Gastrocnemius medialis (tissue), 4 donors: Measurements from ENCODE around the gene CDC42BPA. TPM values are rescaled to one million over a fixed set of nuclear protein-coding genes. Genes with fewer than 3 reads are reported as not detected.

Experiments
- ATAC-seq, 2 donors: fragments of 150-250 bp; one replicate each; pipeline ENCODE4 v1.9.1; 2016
- DNase-seq, 2 donors: peaks; one replicate each; pipeline ENCODE4 v3.0.0-alpha.2; 2019
- H3K27ac ChIP-seq, 4 donors: fragments of 200-600 bp; sonication (generic); 1 replicate in 1 of 4; 2 replicates in 3 of 4; pipeline ENCODE4 v1.5.1; 2016 to 2018; ENCODE audit warnings: mild to moderate bottlenecking in 2 of 4, moderate library complexity in 1 of 4
- H3K27me3 ChIP-seq, 3 donors: fragments of 200-600 bp; sonication (generic) in 2 of 3; 1 replicate in 1 of 3; 2 replicates in 2 of 3; pipeline versions ENCODE4 v1.5.1 to v1.6.0; 2016 to 2019; ENCODE audit warnings: mild to moderate bottlenecking in 1 of 3, moderate library complexity in 1 of 3
- H3K36me3 ChIP-seq, 2 donors: fragments of 200-600 bp; sonication (generic) in 1 of 2; one replicate each; pipeline ENCODE4 v1.5.1; 2017 to 2018
- H3K4me1 ChIP-seq, 2 donors: fragments of 200-600 bp; sonication (generic) in 1 of 2; one replicate each; pipeline ENCODE4 v1.5.1; 2016 to 2017; ENCODE audit warnings: mild to moderate bottlenecking in 2 of 2
- H3K4me3 ChIP-seq, 4 donors: fragments of 200-600 bp; sonication (generic) in 3 of 4; 1 replicate in 1 of 4; 2 replicates in 3 of 4; pipeline ENCODE4 v1.5.1; 2016 to 2019; ENCODE audit warnings: mild to moderate bottlenecking in 2 of 4
- H3K9me3 ChIP-seq, 3 donors: fragments of 200-600 bp; sonication (generic) in 2 of 3; 1 replicate in 1 of 3; 2 replicates in 2 of 3; pipeline ENCODE4 v1.5.1; 2016 to 2019
- POLR2A ChIP-seq, 2 donors: fragments of 450-650 bp; IDR thresholded peaks; one replicate each; pipeline ENCODE4 v1.6.1; 2017; ENCODE audit warnings: antibody characterized with exemption in 2 of 2, mild to moderate bottlenecking in 2 of 2, moderate library complexity in 2 of 2
- in situ Hi-C, 4 donors: fragments of 200-750 bp; cut with MboI; loops; one replicate each; pipeline versions ENCODE4 v1.15.0 to v1.8.0; 2017; ENCODE audit warnings: low sequenced_read_pairs in 4 of 4
- intact Hi-C: fragments of 100-400 bp; cut with DNase I; formaldehyde crosslinking; loops from one replicate; pipeline ENCODE4 v1.15.1; 2023; ENCODE audit warnings: low total_unique reads
- total RNA-seq, 4 donors: library from RNA; depleted of rRNA; stranded (reverse); fragments of >200 nt; gene quantifications; one replicate each; pipeline versions ENCODE4 v1.1.0 to v1.2.3, GENCODE V29; 2016
- TF ChIP-seq, protein P1 (sequence below), 5 experiments: fragments of 450-650 bp in 3 of 5; fragments of 200-600 bp in 2 of 5; sonication (generic) in 2 of 5; IDR thresholded peaks in 4 of 5; conservative IDR thresholded peaks in 1 of 5; 1 replicate in 4 of 5; 2 replicates in 1 of 5; pipeline ENCODE4 v1.5.1; 2016 to 2019; ENCODE audit warnings: antibody characterized with exemption in 5 of 5, mild to moderate bottlenecking in 3 of 5, moderate library complexity in 3 of 5

CDC42BPA gene
- total RNA-seq, 4 donors from 2014 or later, result 13.9 to 30.6 (median 16.6) TPM

DNA sequence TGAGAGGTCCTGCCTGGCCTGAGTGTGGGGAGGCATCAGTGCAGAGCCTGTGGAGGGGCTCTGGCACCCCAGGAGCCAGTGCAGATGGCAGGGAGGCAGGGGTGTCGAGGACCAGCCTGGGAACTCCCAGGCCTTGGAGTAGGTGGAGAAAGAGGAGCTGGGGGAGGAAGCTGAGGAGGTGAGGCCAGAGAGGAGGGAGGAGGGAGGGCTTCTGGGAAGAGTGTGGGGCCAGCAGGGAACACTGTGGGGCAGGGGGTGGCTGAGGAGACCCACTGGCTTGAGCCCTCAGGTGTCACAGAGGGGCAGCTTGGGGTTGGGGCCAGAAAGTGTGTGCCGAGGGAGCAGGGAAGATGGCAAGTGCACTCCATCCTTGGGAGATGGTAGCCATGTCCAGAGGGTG lies 374.4 kb downstream of the CDC42BPA start:
- ATAC-seq (no peak), DNase-seq (no peak)
- Histone ChIP-seq H3K27ac (peak overlapping the region; percentile 98 to 99 (median 99)), H3K9me3 (no peaks in the 10 kb centered on the region), H3K36me3 (no peaks in the 10 kb centered on the region), H3K4me3 (peak overlapping the region; percentile 45 to 95 (median 88)), H3K4me1 (peaks cover 49 to 62% of the 10 kb centered on the region in 2 donors), H3K27me3 (no peaks in the 10 kb centered on the region)
- no peak for TF ChIP-seq POLR2A (IDR thresholded peaks at IDR 0.05)
- TF ChIP-seq, protein P1, sequence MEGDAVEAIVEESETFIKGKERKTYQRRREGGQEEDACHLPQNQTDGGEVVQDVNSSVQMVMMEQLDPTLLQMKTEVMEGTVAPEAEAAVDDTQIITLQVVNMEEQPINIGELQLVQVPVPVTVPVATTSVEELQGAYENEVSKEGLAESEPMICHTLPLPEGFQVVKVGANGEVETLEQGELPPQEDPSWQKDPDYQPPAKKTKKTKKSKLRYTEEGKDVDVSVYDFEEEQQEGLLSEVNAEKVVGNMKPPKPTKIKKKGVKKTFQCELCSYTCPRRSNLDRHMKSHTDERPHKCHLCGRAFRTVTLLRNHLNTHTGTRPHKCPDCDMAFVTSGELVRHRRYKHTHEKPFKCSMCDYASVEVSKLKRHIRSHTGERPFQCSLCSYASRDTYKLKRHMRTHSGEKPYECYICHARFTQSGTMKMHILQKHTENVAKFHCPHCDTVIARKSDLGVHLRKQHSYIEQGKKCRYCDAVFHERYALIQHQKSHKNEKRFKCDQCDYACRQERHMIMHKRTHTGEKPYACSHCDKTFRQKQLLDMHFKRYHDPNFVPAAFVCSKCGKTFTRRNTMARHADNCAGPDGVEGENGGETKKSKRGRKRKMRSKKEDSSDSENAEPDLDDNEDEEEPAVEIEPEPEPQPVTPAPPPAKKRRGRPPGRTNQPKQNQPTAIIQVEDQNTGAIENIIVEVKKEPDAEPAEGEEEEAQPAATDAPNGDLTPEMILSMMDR (IDR thresholded peaks at IDR 0.05 in 4 of 5, conservative IDR thresholded peaks at IDR 0.05 in 1 of 5), result no peak
- in situ Hi-C loops, result no loop called here
- intact Hi-C loops, result loop anchor here (1.0 to 10.0 kb wide), 6 partner anchors 23 to 1261 kb away; partner anchors contain the start of genes ARF1, OBSCN and WNT9A

DNA sequence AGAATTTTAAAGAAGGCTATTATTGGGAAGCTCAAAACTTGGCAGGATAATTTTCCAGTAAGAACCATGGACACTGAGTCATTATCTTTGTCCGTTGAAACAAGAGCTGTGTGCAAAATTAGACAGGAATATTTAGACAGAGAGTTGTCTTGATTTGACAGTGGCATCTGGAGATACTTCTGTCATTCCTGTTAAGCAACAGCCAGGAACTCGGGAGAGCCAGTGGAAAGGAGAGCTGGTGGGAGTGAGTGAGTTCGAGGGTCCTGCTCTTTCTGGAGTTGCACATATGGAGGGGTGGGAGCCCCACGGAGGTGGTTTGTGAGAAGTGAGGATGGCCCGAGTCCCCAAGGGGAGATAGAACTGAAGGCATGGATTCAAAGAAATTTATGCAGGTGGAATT lies 375.1 kb downstream of the CDC42BPA start:
- no peaks in the 10 kb centered on the region for H3K9me3 ChIP-seq
- no peaks in the 10 kb centered on the region for H3K36me3 ChIP-seq
- no peaks in the 10 kb centered on the region for H3K27me3 ChIP-seq
- intact Hi-C loops, result loop anchor here (1.0 to 10.0 kb wide), 6 partner anchors 24 to 1262 kb away; partner anchors contain the start of genes ARF1, OBSCN and WNT9A
- ATAC-seq (peak; percentile 26 to 36), DNase-seq (peak in 1 of 2 donors; percentile 68)
- TF ChIP-seq, protein P1 (IDR thresholded peaks at IDR 0.05 in 4 of 5, conservative IDR thresholded peaks at IDR 0.05 in 1 of 5), result no peak
- TF ChIP-seq POLR2A (IDR thresholded peaks at IDR 0.05), result peak; percentile 72 to 90
- H3K27ac ChIP-seq, result peak overlapping the region; percentile 98 to 99 (median 99)
- in situ Hi-C loops, result no loop called here
- peaks cover 49 to 68% of the 10 kb centered on the region in 2 donors for H3K4me1 ChIP-seq
- peak overlapping the region; percentile 84 to 95 (median 88) for H3K4me3 ChIP-seq

DNA sequence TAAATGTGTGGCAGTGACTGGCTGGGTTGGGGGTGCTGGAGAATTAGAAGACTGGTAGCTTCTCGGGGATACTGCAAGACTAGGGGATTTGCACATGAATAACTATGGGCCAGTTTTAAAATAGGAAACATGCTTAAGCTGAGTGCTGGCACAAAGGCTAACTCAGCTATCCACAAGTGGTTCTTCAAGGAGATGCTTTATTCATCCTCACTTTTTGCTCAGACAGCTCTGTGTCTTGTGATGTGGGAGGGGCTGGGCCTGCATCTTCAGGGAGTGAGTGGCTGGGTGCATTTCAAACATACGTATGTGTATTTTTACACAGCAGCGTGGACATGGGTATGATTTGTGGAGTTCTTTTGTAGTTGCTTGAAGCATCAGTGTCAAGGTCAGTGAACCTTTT lies 375.9 kb downstream of the CDC42BPA start:
- H3K27ac ChIP-seq, result peak overlapping the region; percentile 98 to 99 (median 99)
- TF ChIP-seq POLR2A (IDR thresholded peaks at IDR 0.05), result peak in 1 of 2 donors; percentile 50
- TF ChIP-seq, protein P1 (IDR thresholded peaks at IDR 0.05 in 4 of 5, conservative IDR thresholded peaks at IDR 0.05 in 1 of 5), result no peak
- in situ Hi-C loops (no loop called here), intact Hi-C loops (loop anchor here (5.0 to 10.0 kb wide), 5 partner anchors 240 to 1262 kb away; partner anchors contain the start of genes ARF1, OBSCN and WNT9A)
- peak overlapping the region; percentile 84 to 95 (median 88) for H3K4me3 ChIP-seq
- H3K9me3 ChIP-seq, result no peaks in the 10 kb centered on the region
- H3K4me1 ChIP-seq, result peaks cover 48 to 67% of the 10 kb centered on the region in 2 donors
- peak; percentile 21 to 22 for ATAC-seq
- peak; percentile 74 to 83 for DNase-seq
- H3K27me3 ChIP-seq, result no peaks in the 10 kb centered on the region
- no peaks in the 10 kb centered on the region for H3K36me3 ChIP-seq

DNA sequence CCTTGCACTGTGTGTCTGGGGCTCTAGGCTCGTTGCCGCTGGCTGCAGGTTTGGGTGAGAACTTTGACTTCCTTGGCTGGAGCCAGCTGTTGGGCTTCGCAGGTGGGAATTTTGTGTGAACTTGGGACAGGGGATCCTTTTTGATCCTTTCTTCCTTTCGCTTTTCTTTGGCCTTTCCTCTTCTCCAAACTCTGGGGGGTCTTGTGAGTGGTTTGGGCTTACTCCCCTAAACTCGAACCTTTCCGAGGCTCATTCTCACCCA lies 377.6 kb downstream of the CDC42BPA start:
- Histone ChIP-seq H3K9me3 (no peaks in the 10 kb centered on the region), H3K4me1 (peaks cover 31 to 50% of the 10 kb centered on the region in 2 donors), H3K36me3 (no peaks in the 10 kb centered on the region), H3K4me3 (peak overlapping the region; percentile 84 to 95 (median 88)), H3K27me3 (no peaks in the 10 kb centered on the region), H3K27ac (peak overlapping the region; percentile 98 to 99 (median 99))
- no peak for TF ChIP-seq POLR2A (IDR thresholded peaks at IDR 0.05)
- TF ChIP-seq, protein P1 (IDR thresholded peaks at IDR 0.05 in 4 of 5, conservative IDR thresholded peaks at IDR 0.05 in 1 of 5), result no peak
- intact Hi-C loops (loop anchor here (2.0 to 10.0 kb wide), 6 partner anchors 32 to 1264 kb away; partner anchors contain the start of genes ARF1, OBSCN and WNT9A), in situ Hi-C loops (no loop called here)
- ATAC-seq (no peak), DNase-seq (no peak)
